SJCRH30 (cell line): ENCODE data around the gene CELSR2. TPM values are rescaled to one million over a fixed set of nuclear protein-coding genes. Genes with fewer than 3 reads are reported as not detected.

Experiments
- total RNA-seq: library from RNA; depleted of rRNA; stranded (reverse); fragments of >200 nt; shearing (Covaris generic); gene quantifications from 2 replicates; pipeline ENCODE4 v1.2.3, GENCODE V29; 2014; rRNA removed

The CELSR2 gene
- total RNA-seq, 1 experiment from 2014 or later = 4.0 TPM

Other genes starting within 250 kb of the CELSR2 start
- gene WDR47, start 207.4 kb upstream of the CELSR2 start, total RNA-seq = 14.9 and 17.1 TPM in 2 replicates
- 52.2 and 54.2 TPM in 2 replicates for gene TAF13, start 173.5 kb upstream of the CELSR2 start, total RNA-seq
- 20.7 and 24.7 TPM in 2 replicates for gene TMEM167B, start 158.8 kb upstream of the CELSR2 start, total RNA-seq
- gene ELAPOR1, start 135.4 kb upstream of the CELSR2 start, total RNA-seq = 0.03 TPM in 1 of 2 replicates, not detected in the other
- gene SARS1, start 35.6 kb upstream of the CELSR2 start, total RNA-seq = 105 and 107 TPM in 2 replicates
- gene PSRC1, start 33.6 kb downstream of the CELSR2 start, total RNA-seq = 67.5 and 73.2 TPM in 2 replicates
- gene MYBPHL, start 57.5 kb downstream of the CELSR2 start, total RNA-seq = 5.8 and 5.9 TPM in 2 replicates
- 36.9 and 41.1 TPM in 2 replicates for gene SORT1, start 148.4 kb downstream of the CELSR2 start, total RNA-seq
- gene PSMA5, start 176.9 kb downstream of the CELSR2 start, total RNA-seq = 81.9 and 82.3 TPM in 2 replicates
- gene SYPL2, start 217.0 kb downstream of the CELSR2 start, total RNA-seq = 0.65 and 0.86 TPM in 2 replicates
- gene ATXN7L2, start 234.4 kb downstream of the CELSR2 start, total RNA-seq = 7.0 and 9.1 TPM in 2 replicates
- 8.4 and 9.7 TPM in 2 replicates for gene CYB561D1, start 244.6 kb downstream of the CELSR2 start, total RNA-seq